GM12872 (cell line): ENCODE measurements around the gene MAPK8IP1.

ENCODE experiments used
- CTCF ChIP-seq: IDR thresholded peaks from 3 replicates; pipeline ENCODE4 v1.5.1; 2011; ENCODE audit warnings: low read depth, mild to moderate bottlenecking, low read length, moderate library complexity; ENCODE audit not compliant: insufficient read depth

MAPK8IP1 gene

GRCh38 chr11:45847911-45848316, 37.5 kb upstream of the MAPK8IP1 start:
- peak; percentile 46; the same call in 2 of the 3 replicates for TF ChIP-seq CTCF

- no peak for TF ChIP-seq CTCF
Measured at GRCh38 chr11:45848654-45849081, 36.8 kb upstream of the MAPK8IP1 start.

- no peak for TF ChIP-seq CTCF
Measured at GRCh38 chr11:45850446-45850845, 35.0 kb upstream of the MAPK8IP1 start.

DNA sequence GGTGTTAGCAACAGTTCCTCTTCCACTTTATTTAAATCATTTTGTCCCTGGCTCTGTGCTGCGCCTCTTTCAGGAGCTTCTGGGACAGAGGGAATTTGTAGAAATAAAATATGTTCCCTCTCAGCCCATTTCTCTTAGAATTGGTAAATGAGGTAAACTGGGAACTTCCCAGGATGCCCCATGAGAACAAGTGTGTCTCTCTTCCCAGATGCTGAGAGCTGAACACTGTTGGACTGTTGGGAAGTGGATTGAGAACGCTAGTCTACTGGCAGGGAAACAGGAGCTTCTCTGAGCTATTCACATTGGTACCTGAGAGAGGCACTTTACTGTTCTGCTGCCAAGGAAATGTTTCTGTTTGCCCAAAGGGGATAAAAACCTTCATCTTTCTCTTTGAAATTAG, 34.2 kb upstream of the MAPK8IP1 start:
- no peak for TF ChIP-seq CTCF

DNA sequence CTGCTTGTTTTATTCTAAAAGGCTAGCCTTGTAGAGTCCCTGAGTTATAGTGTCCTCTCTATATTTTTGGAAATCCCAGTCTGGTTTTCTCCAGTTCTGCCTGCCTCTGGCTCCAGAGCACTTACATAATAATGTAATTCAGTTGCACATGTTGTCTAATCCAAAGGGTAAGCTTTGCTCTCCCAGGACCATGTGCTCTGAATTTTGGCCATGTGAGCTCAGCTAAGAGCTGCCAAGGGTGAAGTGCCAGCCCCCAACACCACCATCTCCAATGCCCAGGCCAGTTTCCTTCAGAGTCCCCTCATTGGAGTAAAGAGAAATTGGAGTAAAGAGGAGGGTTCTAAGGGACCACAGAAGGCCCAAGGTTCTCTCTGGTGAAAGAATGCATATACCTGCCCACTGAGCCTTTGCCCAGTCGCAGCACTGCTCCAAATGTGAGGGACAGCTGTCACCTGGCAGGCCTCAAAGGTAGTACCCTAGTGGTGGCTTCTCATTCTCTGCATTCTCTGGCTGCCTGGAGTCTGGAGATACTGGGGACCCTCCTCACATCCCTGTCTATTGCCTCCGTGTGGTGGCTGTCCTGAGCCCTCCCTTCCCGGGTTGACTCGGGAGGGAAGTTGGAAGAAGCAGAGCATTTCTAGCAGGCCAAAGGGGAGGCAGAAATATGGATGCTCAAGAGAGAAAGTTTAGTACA, 33.3 kb upstream of the MAPK8IP1 start:
- TF ChIP-seq CTCF = peak; percentile 37; the same call in 1 of the 3 replicates

DNA sequence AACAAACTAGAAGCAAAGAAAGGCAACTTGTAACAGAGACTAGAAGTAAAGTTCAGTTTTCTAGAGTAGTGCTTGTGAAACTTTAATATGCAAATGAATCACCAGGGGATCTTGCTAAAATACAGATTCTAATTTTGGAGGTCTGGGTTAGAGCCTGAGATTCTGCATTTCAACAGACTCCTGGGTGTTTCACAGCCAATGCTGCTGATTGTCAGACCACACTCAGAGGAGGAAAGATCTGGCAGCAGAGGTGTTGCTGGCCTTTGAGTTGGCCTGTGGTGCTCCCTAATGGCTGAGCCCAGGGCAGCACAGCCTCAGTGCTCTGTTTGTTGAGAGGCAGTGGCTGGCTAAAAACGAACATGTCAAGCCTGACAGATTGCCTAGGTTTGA, 32.7 kb upstream of the MAPK8IP1 start:
- TF ChIP-seq CTCF = peak; percentile 44

- no peak for TF ChIP-seq CTCF
Measured at GRCh38 chr11:45853332-45854219, 31.9 kb upstream of the MAPK8IP1 start.
